H1 (cell line): Measurements from ENCODE around the gene FAM43B. TPM values are rescaled to one million over a fixed set of nuclear protein-coding genes. Genes with fewer than 3 reads are reported as not detected.

Source experiments
- CTCF ChIA-PET: fragments of 300-600 bp; sonication (Branson Sonifier 250); formaldehyde crosslinking; loops from one replicate; lab custom pipeline; 2021; ENCODE audit not compliant: partially characterized antibody; lab: Charles Lee
- POLR2A ChIA-PET: fragments of 300-600 bp; sonication (Branson Sonifier 250); formaldehyde crosslinking; loops from one replicate; lab custom pipeline; 2021; ENCODE audit warnings: inconsistent platforms; ENCODE audit not compliant: partially characterized antibody; lab: Charles Lee
- DNase-seq, 2 experiments: peaks; one replicate each; pipeline versions ENCODE4 v3.0.0 to v3.0.0-alpha.2; 2010 to 2022; ENCODE audit warnings: low spot score in 2 of 2, low read depth in 1 of 2, mixed read lengths in 1 of 2
- FAIRE-seq: peaks from 2 replicates; lab custom pipeline; 2011; peaks lifted over from hg19 to GRCh38; lab: Jason Lieb, UNC
- H2AFZ ChIP-seq: 2 replicates; pipeline ENCODE4 v1.8.1; 2012; ENCODE audit warnings: low read length, inconsistent platforms
- H2AK5ac ChIP-seq: 2 replicates; pipeline ENCODE4 v1.6.1; 2013; ENCODE audit warnings: low read depth, low read length
- H2BK120ac ChIP-seq: replicated peaks from 2 replicates; pipeline ENCODE3; 2013; ENCODE audit warnings: low read depth, low read length, inconsistent platforms
- H2BK12ac ChIP-seq: 2 replicates; pipeline ENCODE4 v1.6.1; 2013; ENCODE audit warnings: low read depth, low read length
- H2BK15ac ChIP-seq: 2 replicates; pipeline ENCODE4 v1.6.1; 2013; ENCODE audit warnings: low read length
- H2BK20ac ChIP-seq: 2 replicates; pipeline ENCODE4 v1.6.1; 2013; ENCODE audit warnings: low read length
- H2BK5ac ChIP-seq: 2 replicates; pipeline ENCODE4 v1.6.1; 2013; ENCODE audit warnings: low read depth, low read length
- H3K14ac ChIP-seq: 2 replicates; pipeline ENCODE4 v1.6.1; 2013; ENCODE audit warnings: inconsistent platforms; ENCODE audit not compliant: insufficient read length
- H3K18ac ChIP-seq: 2 replicates; pipeline ENCODE4 v1.6.1; 2013; ENCODE audit warnings: low read length; ENCODE audit errors: extremely low read depth
- H3K23ac ChIP-seq: 2 replicates; pipeline ENCODE4 v1.6.1; 2013; ENCODE audit warnings: inconsistent platforms; ENCODE audit not compliant: insufficient read length
- H3K23me2 ChIP-seq: 2 replicates; pipeline ENCODE4 v1.6.1; 2013; ENCODE audit warnings: low read depth, low read length
- H3K27ac ChIP-seq: 2 replicates; pipeline ENCODE4 v1.6.1; 2011; ENCODE audit warnings: low read depth, low read length, inconsistent platforms
- H3K27me3 ChIP-seq, 4 experiments: replicated peaks in 1 of 4; 1 replicate in 1 of 4; 2 replicates in 3 of 4; pipeline versions ENCODE4 v1.6.1 to v1.8.1; 2011 to 2013; ENCODE audit warnings: low read length in 3 of 4, mild to moderate bottlenecking in 3 of 4, inconsistent platforms in 2 of 4, mixed read lengths in 2 of 4, moderate library complexity in 1 of 4; ENCODE audit not compliant: control insufficient read depth in 3 of 4, insufficient read depth in 3 of 4; ENCODE audit errors: extremely low read depth in 1 of 4
- H3K36me3 ChIP-seq, 4 experiments: 2 replicates each; pipeline versions ENCODE4 v1.6.1 to v1.8.1; 2011 to 2013; ENCODE audit warnings: mild to moderate bottlenecking in 4 of 4, low read length in 3 of 4, moderate library complexity in 2 of 4, control low read depth in 1 of 4, inconsistent platforms in 1 of 4; ENCODE audit not compliant: insufficient read depth in 4 of 4, control insufficient read depth in 2 of 4
- H3K4ac ChIP-seq: replicated peaks from 2 replicates; pipeline ENCODE3; 2013; ENCODE audit warnings: low read length, low read depth, mixed read lengths, inconsistent platforms; ENCODE audit not compliant: insufficient read length
- H3K4me1 ChIP-seq, 4 experiments: replicated peaks in 1 of 4; 1 replicate in 1 of 4; 2 replicates in 3 of 4; pipeline versions ENCODE4 v1.6.1 to v1.8.1; 2011 to 2013; ENCODE audit warnings: low read length in 3 of 4, inconsistent platforms in 2 of 4, mixed read lengths in 1 of 4; ENCODE audit not compliant: insufficient read depth in 4 of 4, control insufficient read depth in 3 of 4
- H3K4me2 ChIP-seq, 2 experiments: 2 replicates each; pipeline versions ENCODE4 v1.6.1 to v1.8.1; 2011 to 2013; ENCODE audit warnings: low read depth in 2 of 2, low read length in 2 of 2, control low read depth in 1 of 2, inconsistent platforms in 1 of 2, mild to moderate bottlenecking in 1 of 2; ENCODE audit not compliant: insufficient read depth in 1 of 2
- H3K4me3 ChIP-seq, 4 experiments: fragments of 200-600, 300-600 bp in 1 of 4; sonication (generic), shearing (Covaris generic), sonication (Bioruptor Twin) in 1 of 4; 2 replicates each; pipeline versions ENCODE4 v1.5.1 to v1.8.1; 2011 to 2016; ENCODE audit warnings: low read length in 4 of 4, low read depth in 3 of 4, control low read depth in 2 of 4, inconsistent platforms in 2 of 4, mild to moderate bottlenecking in 2 of 4, mixed read lengths in 1 of 4, moderate library complexity in 1 of 4; ENCODE audit not compliant: insufficient read depth in 2 of 4; ENCODE audit errors: extremely low read depth in 1 of 4
- H3K56ac ChIP-seq: replicated peaks from 2 replicates; pipeline ENCODE3; 2013; ENCODE audit warnings: low read depth, mild to moderate bottlenecking, mixed read lengths, low read length, inconsistent platforms; ENCODE audit not compliant: insufficient read length
- H3K79me1 ChIP-seq: 2 replicates; pipeline ENCODE4 v1.6.1; 2013; ENCODE audit warnings: low read depth, low read length, control low read depth
- H3K79me2 ChIP-seq, 2 experiments: 2 replicates each; pipeline versions ENCODE4 v1.6.1 to v1.8.1; 2012 to 2013; ENCODE audit warnings: low read length in 2 of 2, mild to moderate bottlenecking in 2 of 2, inconsistent platforms in 1 of 2; ENCODE audit not compliant: insufficient read depth in 2 of 2, control insufficient read depth in 1 of 2
- H3K9ac ChIP-seq, 4 experiments: replicated peaks in 1 of 4; 1 replicate in 1 of 4; 2 replicates in 3 of 4; pipeline versions ENCODE4 v1.6.1 to v1.8.1; 2011 to 2013; ENCODE audit warnings: low read depth in 3 of 4, low read length in 3 of 4, control low read depth in 2 of 4, mild to moderate bottlenecking in 2 of 4, moderate library complexity in 2 of 4, inconsistent platforms in 1 of 4; ENCODE audit errors: extremely low read depth in 1 of 4
- H3K9me3 ChIP-seq, 2 experiments: 2 replicates each; pipeline versions ENCODE4 v1.6.1 to v1.8.1; 2012 to 2013; ENCODE audit warnings: mild to moderate bottlenecking in 2 of 2, moderate library complexity in 2 of 2, control low read depth in 1 of 2, inconsistent platforms in 1 of 2, low read depth in 1 of 2, low read length in 1 of 2, mixed read lengths in 1 of 2; ENCODE audit not compliant: insufficient read depth in 2 of 2
- H4K20me1 ChIP-seq, 2 experiments: replicated peaks in 1 of 2; 2 replicates each; pipeline versions ENCODE3 to v1.8.1; 2011 to 2013; ENCODE audit warnings: inconsistent platforms in 2 of 2, low read length in 2 of 2, mild to moderate bottlenecking in 1 of 2; ENCODE audit not compliant: insufficient read depth in 2 of 2, control insufficient read depth in 1 of 2
- H4K5ac ChIP-seq: 2 replicates; pipeline ENCODE4 v1.6.1; 2013; ENCODE audit warnings: low read length, low read depth, mixed read lengths, inconsistent platforms; ENCODE audit not compliant: insufficient read length
- H4K8ac ChIP-seq: 2 replicates; pipeline ENCODE4 v1.8.0; 2013; ENCODE audit warnings: mild to moderate bottlenecking, moderate library complexity, low read length, inconsistent platforms; ENCODE audit not compliant: insufficient read depth; ENCODE audit errors: extremely low read depth
- H4K91ac ChIP-seq: replicated peaks from 2 replicates; pipeline ENCODE3; 2013; ENCODE audit warnings: low read length, mixed read lengths, inconsistent platforms; ENCODE audit not compliant: insufficient read length
- BACH1 ChIP-seq: IDR thresholded peaks from 2 replicates; pipeline ENCODE4 v1.6.1; 2012; ENCODE audit warnings: low read length, improper control_type of control experiment
- JUND ChIP-seq: IDR thresholded peaks from 2 replicates; pipeline ENCODE4 v1.6.1; 2011; ENCODE audit warnings: mild to moderate bottlenecking, improper control_type of control experiment, low read length
- TAF1 ChIP-seq: IDR thresholded peaks from 2 replicates; pipeline ENCODE4 v1.6.1; 2011; ENCODE audit warnings: mild to moderate bottlenecking, low read depth, low read length
- WGBS, 2 experiments: shearing (Covaris generic) in 1 of 2; methylation state at CpG; one replicate each; pipeline versions ENCODE4 v1.1.6 to v1.1.7; 2013 to 2015; ENCODE audit warnings: low lambda C conversion rate in 2 of 2, mixed read lengths in 2 of 2, inconsistent platforms in 1 of 2, low coverage in 1 of 2, missing lambda C conversion rate in 1 of 2; ENCODE audit not compliant: insufficient replicate concordance in 2 of 2, insufficient coverage in 1 of 2, insufficient read length in 1 of 2; ENCODE audit errors: extremely low coverage in 1 of 2, missing lambda C conversion rate in 1 of 2; 5-methylcytosine and 5-hydroxymethylcytosine counted together
- polyA plus RNA-seq, 7 experiments: library from polyadenylated mRNA; depleted of rRNA in 3 of 7; stranded (reverse) in 5 of 7; unstranded in 2 of 7; fragments of >200 nt in 5 of 7; fragments of 200-250 nt in 2 of 7; gene quantifications; 1 replicate in 5 of 7; 2 replicates in 1 of 7; 4 replicates in 1 of 7; pipeline versions ENCODE4 v1.2.1 to v1.2.3, GENCODE V29; 2011 to 2013; ENCODE audit warnings: missing spikeins in 2 of 7, mixed read lengths in 2 of 7
- total RNA-seq: library from RNA; stranded (reverse); fragmentation: NEBNext Ultra II Directional; extraction: Animal tissue kit (Norgen Biotek cat#: 25700); gene quantifications from 2 replicates; pipeline ENCODE4 v1.2.1, GENCODE V29; 2021

FAM43B gene
- total and polyA plus RNA-seq, 2 of the 8 experiments (the other 6 are each of a cell fraction or from before 2014, with no cell fraction given), result 0.88 to 2.2 TPM

DNA sequence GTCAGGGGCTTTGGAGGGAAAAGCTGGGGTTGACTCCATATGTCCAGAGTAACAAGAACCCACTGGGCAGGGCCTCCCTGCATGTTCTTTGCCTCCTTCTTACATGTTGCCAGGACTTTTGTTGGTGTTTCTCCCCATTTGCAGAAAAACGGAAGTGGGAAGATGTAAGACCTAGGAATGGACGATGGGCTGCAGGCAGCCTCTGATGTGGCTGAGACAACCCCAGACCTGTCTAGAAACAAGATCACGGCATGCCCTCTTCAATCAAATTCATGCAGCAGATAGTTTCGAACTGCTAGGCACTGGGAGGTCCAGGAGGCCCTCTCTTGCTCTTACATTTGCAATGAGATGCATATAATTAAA is 3.4 kb downstream of the FAM43B start:
- Histone ChIP-seq H3K27me3 (peaks cover 34 to 57% (median 52%) of the 10 kb centered on the region in 4 experiments), H3K79me1 (no peaks in the 10 kb centered on the region), H3K9me3 (no peaks in the 10 kb centered on the region), H3K23me2 (peaks cover 19% of the 10 kb centered on the region; the same call in 1 of the 2 replicates), H4K8ac (no peak overlapping the region), H2BK20ac (no peak overlapping the region), H4K20me1 (peaks cover 0 to 2% of the 10 kb centered on the region in 2 experiments), H2BK12ac (no peak overlapping the region), H3K56ac (no peak overlapping the region), H2BK5ac (no peak overlapping the region), H3K9ac (no peak overlapping the region), H3K14ac (no peak overlapping the region), H4K5ac (no peak overlapping the region), H3K4me1 (peaks cover 0 to 21% (median 11%) of the 10 kb centered on the region in 4 experiments; a peak in 4 of 7 replicates), H3K27ac (no peak overlapping the region), H3K36me3 (peaks cover 0 to 5% (median 0%) of the 10 kb centered on the region in 4 experiments; a peak in 1 of 8 replicates), H3K18ac (no peak overlapping the region), H2BK15ac (no peak overlapping the region), H3K4me2 (no peak overlapping the region), H3K23ac (no peak overlapping the region), H3K79me2 (no peaks in the 10 kb centered on the region), H3K4me3 (no peak overlapping the region), H2AFZ (no peak overlapping the region), H3K4ac (no peak overlapping the region), H2BK120ac (no peak overlapping the region), H2AK5ac (no peak overlapping the region), H4K91ac (no peak overlapping the region)
- CTCF ChIA-PET, result interaction anchor here (1.1 to 1.4 kb wide), 3 partner anchors 20 to 77 kb away, joined by 3 to 4 read pairs (median 3); no protein-coding TSS in a partner anchor
- FAIRE-seq, result no peak
- POLR2A ChIA-PET, result interaction anchor here (0.7 kb wide), 1 partner anchor 339 kb away, joined by 3 read pairs; no protein-coding TSS in a partner anchor
- TF ChIP-seq BACH1 (no peak), JUND (no peak), TAF1 (no peak)
- no peak for DNase-seq
- WGBS, 2 experiments, result 84% methylated on average over 4 of the region's 4 CpGs; no CpG with 5 or more reads in 1 of the 2 experiments
